Neuronal stem cell (in vitro differentiated cells): ENCODE results near the gene FADS1.

ENCODE experiments used
- DNase-seq: peaks from one replicate; pipeline ENCODE4 v3.0.0-alpha.2; 2013; ENCODE audit warnings: low spot score
- H2AFZ ChIP-seq: one replicate; pipeline ENCODE4 v1.6.1; 2013; ENCODE audit warnings: mild to moderate bottlenecking, low read length, inconsistent platforms
- H2AK5ac ChIP-seq: 2 replicates; pipeline ENCODE4 v1.6.1; 2013; ENCODE audit warnings: low read depth, mild to moderate bottlenecking, inconsistent platforms, low read length, moderate library complexity, mixed read lengths
- H2BK120ac ChIP-seq: 2 replicates; pipeline ENCODE4 v1.6.1; 2013; ENCODE audit warnings: low read depth, mild to moderate bottlenecking, inconsistent platforms, low read length, moderate library complexity, mixed read lengths
- H2BK12ac ChIP-seq: one replicate; pipeline ENCODE4 v1.6.1; 2013; ENCODE audit warnings: low read length, inconsistent platforms
- H2BK15ac ChIP-seq: 2 replicates; pipeline ENCODE4 v1.6.1; 2013; ENCODE audit warnings: mild to moderate bottlenecking, low read length, inconsistent platforms, mixed read lengths
- H2BK5ac ChIP-seq: one replicate; pipeline ENCODE4 v1.6.1; 2013; ENCODE audit warnings: inconsistent platforms, mild to moderate bottlenecking, low read length, moderate library complexity
- H3K14ac ChIP-seq: one replicate; pipeline ENCODE4 v1.6.1; 2013; ENCODE audit warnings: low read length, inconsistent platforms
- H3K18ac ChIP-seq: 2 replicates; pipeline ENCODE4 v1.6.1; 2013; ENCODE audit warnings: low read length, inconsistent platforms
- H3K23ac ChIP-seq: 2 replicates; pipeline ENCODE4 v1.6.1; 2013; ENCODE audit warnings: low read depth, mild to moderate bottlenecking, mixed read lengths, low read length, inconsistent platforms; ENCODE audit not compliant: poor library complexity
- H3K27ac ChIP-seq: replicated peaks from 3 replicates; pipeline ENCODE4 v1.5.1; 2013; ENCODE audit warnings: low read length, inconsistent platforms
- H3K27me3 ChIP-seq, 3 experiments: 2 replicates each; pipeline ENCODE4 v1.6.1; 2013; ENCODE audit warnings: low read length in 3 of 3, mild to moderate bottlenecking in 2 of 3, inconsistent platforms in 1 of 3, low read depth in 1 of 3, mixed read lengths in 1 of 3, moderate library complexity in 1 of 3; ENCODE audit not compliant: control insufficient read depth in 3 of 3, insufficient read depth in 3 of 3
- H3K36me3 ChIP-seq, 2 donors: replicated peaks in 1 of 2; 2 replicates each; pipeline ENCODE4 v1.6.1; 2013; ENCODE audit warnings: low read length in 2 of 2; ENCODE audit not compliant: control insufficient read depth in 2 of 2, insufficient read depth in 2 of 2
- H3K4ac ChIP-seq: 2 replicates; pipeline ENCODE4 v1.6.1; 2013; ENCODE audit warnings: inconsistent platforms, mild to moderate bottlenecking, low read length, moderate library complexity
- H3K4me1 ChIP-seq, 2 donors: 1 replicate in 1 of 2; 2 replicates in 1 of 2; pipeline ENCODE4 v1.6.1; 2013; ENCODE audit warnings: low read length in 2 of 2, low read depth in 1 of 2; ENCODE audit not compliant: control insufficient read depth in 2 of 2, insufficient read depth in 1 of 2
- H3K4me2 ChIP-seq: one replicate; pipeline ENCODE4 v1.6.1; 2013; ENCODE audit warnings: mild to moderate bottlenecking, low read length, inconsistent platforms; ENCODE audit not compliant: insufficient read depth, poor library complexity, severe bottlenecking
- H3K4me3 ChIP-seq, 2 donors: 2 replicates each; pipeline ENCODE4 v1.5.1; 2013; ENCODE audit warnings: low read length in 2 of 2, mild to moderate bottlenecking in 2 of 2, inconsistent platforms in 1 of 2, moderate library complexity in 1 of 2
- H3K79me1 ChIP-seq: one replicate; pipeline ENCODE4 v1.6.1; 2013; ENCODE audit warnings: low read depth, mild to moderate bottlenecking, inconsistent platforms, low read length, moderate library complexity
- H3K9ac ChIP-seq: one replicate; pipeline ENCODE4 v1.6.1; 2013; ENCODE audit warnings: mild to moderate bottlenecking, low read depth, low read length, inconsistent platforms; ENCODE audit not compliant: poor library complexity
- H3K9me3 ChIP-seq, 2 donors: replicated peaks in 1 of 2; 2 replicates each; pipeline versions ENCODE3 to v1.6.1; 2013; ENCODE audit warnings: low read length in 2 of 2, mild to moderate bottlenecking in 2 of 2, inconsistent platforms in 1 of 2, low read depth in 1 of 2, mixed read lengths in 1 of 2, moderate library complexity in 1 of 2; ENCODE audit not compliant: control insufficient read depth in 2 of 2, insufficient read depth in 1 of 2
- H4K8ac ChIP-seq: one replicate; pipeline ENCODE4 v1.6.1; 2013; ENCODE audit warnings: low read depth, mild to moderate bottlenecking, inconsistent platforms, low read length, moderate library complexity
- H4K91ac ChIP-seq: one replicate; pipeline ENCODE4 v1.6.1; 2013; ENCODE audit warnings: low read length, low read depth, mild to moderate bottlenecking, inconsistent platforms; ENCODE audit not compliant: poor library complexity
- WGBS, 2 donors: extraction: QIAGEN DNeasy Blood & Tissue Kit; methylation state at CpG; one replicate each; pipeline ENCODE4 v1.1.7; 2013; ENCODE audit warnings: missing lambda C conversion rate in 2 of 2, mixed read lengths in 1 of 2; ENCODE audit not compliant: insufficient read length in 2 of 2, insufficient replicate concordance in 1 of 2; ENCODE audit errors: extremely low coverage in 2 of 2; 5-methylcytosine and 5-hydroxymethylcytosine counted together

Gene FADS1

GRCh38 chr11:61769169-61769920 lies 47.5 kb downstream of the FADS1 start:
- peak overlapping the region; percentile 91 for H2BK5ac ChIP-seq
- no peak overlapping the region for H3K4me2 ChIP-seq
- H3K4ac ChIP-seq: no peak overlapping the region
- H3K9me3 ChIP-seq: no peaks in the 10 kb centered on the region
- no peak overlapping the region for H4K91ac ChIP-seq
- H3K27ac ChIP-seq: no peak overlapping the region
- no peaks in the 10 kb centered on the region for H3K27me3 ChIP-seq
- H3K14ac ChIP-seq: peak overlapping the region; percentile 63
- peak overlapping the region; percentile 97 for H2AK5ac ChIP-seq
- no peak overlapping the region for H2BK120ac ChIP-seq
- no peak overlapping the region for H3K4me3 ChIP-seq
- peak overlapping the region; percentile 80 for H2BK12ac ChIP-seq
- DNase-seq: no peak
- H3K9ac ChIP-seq: peak overlapping the region; percentile 61
- H3K36me3 ChIP-seq: no peaks in the 10 kb centered on the region
- WGBS, 2 donors: no CpG with 5 or more reads among the region's 33 CpGs
- no peak overlapping the region for H2AFZ ChIP-seq
- H3K23ac ChIP-seq: no peak overlapping the region
- H3K79me1 ChIP-seq: peaks cover 3% of the 10 kb centered on the region
- H3K18ac ChIP-seq: peak overlapping the region; percentile 93
- H4K8ac ChIP-seq: no peak overlapping the region
- peaks cover 30 to 39% of the 10 kb centered on the region in 2 donors for H3K4me1 ChIP-seq
- H2BK15ac ChIP-seq: peak overlapping the region; percentile 98

DNA sequence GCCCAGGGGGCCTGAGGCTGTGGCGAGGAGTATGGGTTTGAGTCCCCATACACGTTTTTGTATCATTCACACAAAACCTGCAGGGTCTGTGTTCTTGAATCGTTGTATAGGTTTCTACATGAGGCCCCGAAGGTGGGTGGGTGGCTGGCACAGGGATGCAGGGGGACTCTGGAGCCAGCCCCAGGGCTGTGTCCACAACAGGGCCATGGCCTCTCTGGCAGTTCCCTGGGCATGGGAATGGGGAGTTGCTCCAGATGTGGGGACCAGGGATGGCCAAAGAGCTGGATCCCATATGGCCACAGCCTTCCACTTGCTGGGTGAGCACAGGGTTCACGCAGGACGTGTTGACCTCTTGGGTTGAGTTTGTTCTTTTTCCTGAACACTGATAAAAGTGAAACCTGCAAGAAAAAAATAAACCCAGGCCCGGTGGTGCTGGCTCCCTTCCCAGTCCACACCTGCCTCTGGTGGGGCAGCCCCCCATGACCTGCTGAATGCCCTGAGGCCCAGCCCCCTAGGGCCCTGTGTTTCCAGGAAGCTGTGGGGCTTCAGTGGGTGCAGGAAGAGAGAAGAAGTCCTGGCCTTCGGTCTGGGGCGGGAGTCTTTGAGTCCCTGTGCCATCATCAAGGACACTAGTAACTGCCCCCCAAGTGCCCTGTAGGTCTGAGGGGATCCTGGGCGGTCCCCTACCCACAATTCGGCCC lies 48.3 kb downstream of the FADS1 start:
- H3K4ac ChIP-seq: no peak overlapping the region
- H2BK5ac ChIP-seq: peak overlapping the region; percentile 91
- H3K79me1 ChIP-seq: peaks cover 3% of the 10 kb centered on the region
- peaks cover 0 to 2% of the 10 kb centered on the region in 2 donors for H3K9me3 ChIP-seq
- H3K4me2 ChIP-seq: no peak overlapping the region
- no peak overlapping the region for H2BK120ac ChIP-seq
- H3K4me3 ChIP-seq: no peak overlapping the region
- H3K23ac ChIP-seq: no peak overlapping the region
- no CpG with 5 or more reads among the region's 11 CpGs for WGBS, 2 donors
- no peaks in the 10 kb centered on the region for H3K27me3 ChIP-seq
- peak overlapping the region; percentile 83 for H2AK5ac ChIP-seq
- peaks cover 26 to 40% of the 10 kb centered on the region in 2 donors for H3K4me1 ChIP-seq
- no peaks in the 10 kb centered on the region for H3K36me3 ChIP-seq
- peak overlapping the region; percentile 14 for H2BK12ac ChIP-seq
- no peak overlapping the region for H3K27ac ChIP-seq
- peak overlapping the region; percentile 48 for H3K18ac ChIP-seq
- DNase-seq: no peak
- peak overlapping the region; percentile 62 for H2BK15ac ChIP-seq
- H3K14ac ChIP-seq: no peak overlapping the region
- no peak overlapping the region for H4K8ac ChIP-seq
- no peak overlapping the region for H2AFZ ChIP-seq
- H3K9ac ChIP-seq: no peak overlapping the region
- H4K91ac ChIP-seq: no peak overlapping the region

- H2AK5ac ChIP-seq: peak overlapping the region; percentile 94
- no peak overlapping the region for H3K4me3 ChIP-seq
- H2BK12ac ChIP-seq: peak overlapping the region; percentile 41
- WGBS, 2 donors: no CpG with 5 or more reads among the region's 13 CpGs
- peak overlapping the region; percentile 89 for H3K4ac ChIP-seq
- no peaks in the 10 kb centered on the region for H3K27me3 ChIP-seq
- H3K27ac ChIP-seq: no peak overlapping the region
- H3K23ac ChIP-seq: peak overlapping the region; percentile 80
- DNase-seq: no peak
- no peaks in the 10 kb centered on the region for H3K79me1 ChIP-seq
- H2BK15ac ChIP-seq: peak overlapping the region; percentile 81
- H3K4me2 ChIP-seq: no peak overlapping the region
- H3K36me3 ChIP-seq: no peaks in the 10 kb centered on the region
- peaks cover 0 to 2% of the 10 kb centered on the region in 2 donors for H3K9me3 ChIP-seq
- H3K18ac ChIP-seq: peak overlapping the region; percentile 90
- peaks cover 9 to 44% of the 10 kb centered on the region in 2 donors for H3K4me1 ChIP-seq
- H2BK5ac ChIP-seq: peak overlapping the region; percentile 22
- H4K8ac ChIP-seq: no peak overlapping the region
- no peak overlapping the region for H3K14ac ChIP-seq
- H4K91ac ChIP-seq: no peak overlapping the region
- no peak overlapping the region for H2AFZ ChIP-seq
- peak overlapping the region; percentile 24 for H2BK120ac ChIP-seq
- H3K9ac ChIP-seq: no peak overlapping the region
Observed at GRCh38 chr11:61766353-61766841, 50.4 kb downstream of the FADS1 start.
